Measurements from ENCODE around the gene C1orf56.

C1orf56 gene

DNA sequence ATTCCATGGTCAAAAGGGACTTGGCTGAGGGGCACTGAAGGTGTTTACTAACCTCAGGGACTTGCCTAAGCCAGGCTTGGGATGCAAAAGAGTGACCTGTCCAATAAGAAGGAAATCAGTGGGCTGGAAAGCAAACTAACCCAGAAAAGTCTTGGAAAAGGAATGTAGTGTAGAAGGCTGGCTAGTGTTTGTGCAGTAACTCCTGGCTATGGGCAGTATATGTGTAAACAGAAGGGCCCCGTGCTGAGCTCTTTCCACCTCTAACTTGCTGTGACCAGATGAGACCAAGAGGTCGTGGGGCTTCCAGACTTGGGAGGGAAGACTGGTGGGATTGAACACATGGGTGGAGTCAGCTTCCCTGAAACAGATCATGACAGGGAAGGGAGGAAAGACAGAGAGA, 44.9 kb upstream of the C1orf56 start:
- H3K4me3 ChIP-seq (ENCODE audit: low read depth, low read length) = no peak overlapping the region
- no peak for DNase-seq (ENCODE audit: low read depth)
- no peak for TF ChIP-seq CTCF (IDR thresholded peaks at IDR 0.05; ENCODE audit: low read depth, low read length, missing control alignments)

DNA sequence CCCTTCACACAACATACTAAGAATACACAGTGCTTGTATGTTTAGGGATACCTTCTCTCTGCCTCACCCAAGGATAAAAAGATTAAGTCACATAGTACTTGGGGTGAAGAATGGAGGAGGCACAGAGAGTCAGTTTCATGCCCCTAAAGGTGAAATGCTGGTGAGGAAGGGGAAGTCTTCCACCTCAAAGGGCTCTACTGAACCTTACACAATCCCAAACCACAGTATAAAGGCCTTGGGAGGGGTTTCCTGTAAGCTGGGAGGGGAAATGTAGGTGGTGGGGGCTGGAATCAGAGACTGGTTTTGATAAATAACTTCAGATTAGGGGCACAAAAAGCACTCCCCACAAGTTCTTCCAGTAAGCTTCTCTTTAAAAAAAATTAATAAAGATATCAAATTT, 44.4 kb upstream of the C1orf56 start:
- no peak for DNase-seq (ENCODE audit: low read depth)
- no peak for TF ChIP-seq CTCF (IDR thresholded peaks at IDR 0.05; ENCODE audit: low read depth, low read length, missing control alignments)
- no peak overlapping the region for H3K4me3 ChIP-seq (ENCODE audit: low read depth, low read length)

DNA sequence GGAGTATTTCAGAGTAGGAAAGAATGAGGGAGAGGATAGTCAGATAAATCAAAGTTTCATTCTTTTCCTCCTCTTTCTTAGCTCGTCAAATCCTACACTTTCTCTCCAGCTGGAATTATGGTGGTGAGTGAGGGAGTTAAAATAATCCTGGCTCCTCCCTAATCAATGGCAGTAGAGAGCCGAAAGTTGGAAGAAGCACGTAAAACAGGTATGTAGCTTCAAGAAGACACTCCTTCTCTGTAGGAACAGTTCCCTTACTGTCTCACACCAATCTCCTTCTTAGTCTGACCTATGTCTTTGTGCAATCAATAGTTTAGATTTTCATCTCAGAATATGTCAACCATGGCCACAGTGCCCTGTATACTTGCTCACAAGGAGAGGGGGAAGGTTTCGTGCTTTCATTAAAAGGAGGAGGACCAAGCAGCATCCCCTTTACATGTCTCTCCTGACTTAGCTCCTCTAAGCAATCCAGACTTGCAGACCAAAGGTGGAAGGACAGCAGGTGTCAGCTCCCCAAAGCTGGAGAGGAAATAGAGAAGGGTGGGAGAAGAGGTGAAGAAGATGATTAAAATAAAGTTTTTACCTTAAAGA, 41.7 kb upstream of the C1orf56 start:
- peak overlapping the region; percentile 56 for H3K4me3 ChIP-seq (ENCODE audit: low read depth, low read length)
- TF ChIP-seq CTCF (IDR thresholded peaks at IDR 0.05; ENCODE audit: low read depth, low read length, missing control alignments) = no peak
- DNase-seq (ENCODE audit: low read depth) = no peak

- H3K4me3 ChIP-seq (ENCODE audit: low read depth, low read length) = peak within 1 kb of the TSS; percentile 85
- peak; percentile 61 for TF ChIP-seq CTCF (IDR thresholded peaks at IDR 0.05; ENCODE audit: low read depth, low read length, missing control alignments)
- no peak for DNase-seq (ENCODE audit: low read depth)
Measured at GRCh38 chr1:151006327-151007052, 41.1 kb upstream of the C1orf56 start, which contains the start of gene MINDY1. MINDY1 (minus strand) TSS chr1:151006902; CDS start chr1:151002617, 4,285 bp downstream.

GRCh38 chr1:151007853-151008243, 39.7 kb upstream of the C1orf56 start:
- peak overlapping the region; percentile 85 for H3K4me3 ChIP-seq (ENCODE audit: low read depth, low read length)
- DNase-seq (ENCODE audit: low read depth) = no peak
- TF ChIP-seq CTCF (IDR thresholded peaks at IDR 0.05; ENCODE audit: low read depth, low read length, missing control alignments) = no peak

GRCh38 chr1:151008244-151009205, 39.0 kb upstream of the C1orf56 start, which contains the start of gene PRUNE1:
PRUNE1 (plus strand) TSS chr1:151008449; CDS start chr1:151008633, 184 bp downstream.
- peak within 1 kb of the TSS; percentile 85 for H3K4me3 ChIP-seq (ENCODE audit: low read depth, low read length)
- DNase-seq (ENCODE audit: low read depth) = peak; percentile 82
- TF ChIP-seq CTCF (IDR thresholded peaks at IDR 0.05; ENCODE audit: low read depth, low read length, missing control alignments) = no peak
